NCI-H2227 (cell line): ENCODE data around the gene LAMA5.

Source experiments
- DNase-seq: peaks from one replicate; lab custom pipeline; 2025; ENCODE audit not compliant: unreplicated experiment; lab: John Stamatoyannopoulos, UW

LAMA5 gene

DNA sequence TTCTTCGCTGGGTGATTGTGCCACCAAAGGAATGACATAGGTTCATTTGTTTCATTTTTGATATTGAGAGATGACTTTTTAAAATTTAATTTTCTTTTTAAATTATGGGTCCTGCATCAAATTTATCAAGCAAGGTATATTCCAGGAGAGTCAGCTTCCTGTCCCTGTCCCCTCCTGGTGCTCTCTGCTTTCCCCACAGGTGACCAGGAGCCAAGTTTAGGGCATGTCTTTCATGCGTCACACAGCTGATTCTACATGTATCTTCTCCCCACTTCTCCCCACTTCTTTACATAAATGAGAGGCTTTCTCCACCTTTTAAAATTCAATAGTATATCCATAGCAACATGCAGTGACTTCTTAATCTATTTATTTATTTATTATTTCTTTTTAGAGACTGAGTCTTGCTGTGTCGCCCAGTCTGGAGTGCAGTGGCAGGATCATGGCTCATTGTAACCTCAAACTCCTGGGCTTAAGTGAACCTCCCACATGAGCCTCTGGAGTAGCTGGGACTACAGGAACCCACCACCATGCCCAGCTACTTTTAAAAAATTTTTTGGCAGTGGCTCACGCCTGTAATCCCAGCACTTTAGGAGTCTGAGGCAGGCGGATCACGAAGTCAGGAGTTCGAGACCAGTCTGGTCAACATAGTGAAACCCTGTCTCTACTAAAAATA is 98.7 kb downstream of the LAMA5 start:
- no peak for DNase-seq

DNA sequence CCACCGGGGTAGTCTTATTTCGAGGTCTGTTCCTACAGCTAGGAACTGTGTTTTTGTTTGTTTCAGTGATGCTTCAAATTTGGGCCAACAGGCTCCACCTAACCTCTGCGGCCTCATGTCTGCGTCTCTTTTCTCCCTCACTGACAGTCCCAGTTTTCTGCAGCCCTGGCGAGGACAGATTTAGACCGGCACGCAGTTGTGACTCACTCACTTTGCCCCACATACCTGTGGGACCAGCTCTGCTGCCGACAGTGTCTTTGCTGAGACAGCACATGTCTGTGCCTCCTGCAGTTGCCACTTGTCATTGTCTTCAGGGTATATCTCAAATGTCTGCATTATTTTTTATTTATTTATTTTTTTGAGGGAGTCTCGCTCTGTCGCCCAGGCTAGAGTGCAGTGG is 99.6 kb downstream of the LAMA5 start:
- no peak for DNase-seq

DNA sequence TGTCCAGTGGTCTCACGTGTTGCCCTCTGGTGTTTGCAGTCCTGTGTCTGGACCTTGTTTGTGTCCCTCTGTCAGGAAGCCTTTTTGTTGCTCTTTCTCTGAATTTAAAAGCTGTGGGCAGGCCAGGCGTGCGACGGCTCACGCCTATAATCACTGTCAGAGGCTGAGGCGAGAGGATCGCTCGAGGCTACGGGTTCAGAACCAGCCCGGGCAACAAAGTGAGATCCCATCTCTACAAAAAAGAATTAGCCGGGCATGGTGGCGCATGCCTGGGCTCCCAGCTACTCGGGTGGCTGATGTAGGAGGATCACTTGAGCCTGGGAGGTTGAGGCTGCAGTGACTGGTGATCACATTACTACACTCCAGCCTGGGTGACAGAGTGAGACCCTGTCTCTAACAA is 100.3 kb downstream of the LAMA5 start:
- DNase-seq: no peak

DNA sequence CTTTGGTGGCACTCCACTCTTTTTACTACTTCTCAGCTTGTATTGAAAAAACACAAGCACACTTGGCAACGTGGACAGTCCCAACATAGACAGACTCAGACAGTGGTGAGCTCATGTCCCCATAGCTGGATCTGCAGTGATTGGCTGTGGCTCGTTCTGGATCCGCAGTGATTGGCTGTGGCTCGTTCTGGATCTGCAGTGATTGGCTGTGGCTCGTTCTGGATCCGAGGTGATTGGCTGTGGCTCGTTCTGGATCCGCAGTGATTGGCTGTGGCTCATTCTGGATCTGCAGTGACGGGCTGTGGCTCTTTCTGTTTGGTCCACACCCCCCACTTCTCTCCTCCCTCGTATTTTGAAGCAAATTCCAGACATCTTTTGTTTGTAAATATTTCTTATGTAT is 100.8 kb downstream of the LAMA5 start:
- no peak for DNase-seq

DNA sequence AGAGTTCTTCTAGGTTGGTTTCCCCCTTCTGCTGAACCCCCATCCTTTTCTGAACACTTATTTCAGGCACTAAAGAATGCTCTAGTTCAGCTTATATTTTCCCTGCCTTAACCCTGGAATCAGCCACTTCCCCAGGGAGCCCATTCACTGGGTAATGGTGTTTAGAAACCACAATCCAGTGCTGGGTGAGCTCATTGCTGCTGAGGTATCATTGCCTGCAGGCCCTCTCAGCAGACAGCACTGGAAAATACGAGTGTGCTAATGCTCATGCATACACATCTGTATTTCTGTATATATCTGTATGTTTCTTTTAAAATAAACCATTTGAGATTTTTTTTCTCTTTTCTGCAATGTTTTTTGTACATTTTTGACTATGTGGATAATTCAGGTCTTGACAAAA is 101.7 kb downstream of the LAMA5 start:
- DNase-seq: no peak

DNA sequence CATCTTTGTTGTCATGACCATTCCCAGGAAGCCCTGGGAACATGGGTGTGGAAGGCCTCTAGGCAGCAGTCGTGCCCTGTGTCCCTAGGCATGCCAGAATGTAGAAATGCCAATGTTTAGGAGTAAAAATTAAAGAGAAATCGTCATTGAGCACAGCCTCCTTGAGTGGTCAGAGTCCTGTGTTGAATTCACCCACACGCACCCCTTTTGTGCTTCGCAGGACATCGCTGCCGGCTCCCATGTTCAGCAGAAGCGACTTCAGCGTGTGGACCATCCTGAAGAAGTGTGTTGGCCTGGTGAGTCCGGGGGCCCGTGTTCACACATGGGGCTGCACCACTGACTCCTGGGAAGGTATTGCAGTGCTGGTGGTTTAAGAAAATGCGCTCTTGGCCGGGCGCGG is 103.7 kb downstream of the LAMA5 start:
- DNase-seq: no peak

DNA sequence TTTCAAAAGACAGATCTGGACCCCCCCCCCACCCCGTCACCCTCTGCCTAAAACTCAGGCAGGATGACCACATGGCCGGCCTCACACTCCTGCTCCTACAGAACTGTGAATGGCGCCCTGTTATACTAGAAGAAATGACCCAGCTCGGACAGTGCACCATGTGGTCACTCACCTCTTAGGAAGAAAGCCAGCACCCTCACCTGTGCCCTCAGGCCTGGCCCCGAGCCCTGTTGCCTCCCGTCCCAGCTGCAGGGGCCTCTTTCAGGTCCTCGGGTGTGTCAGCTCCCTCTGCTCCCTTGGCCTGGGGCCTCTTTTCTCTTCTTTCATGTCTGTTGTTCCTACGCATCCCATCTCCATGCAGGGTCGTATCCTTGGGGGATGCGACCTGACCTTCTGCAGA is 105.0 kb downstream of the LAMA5 start:
- no peak for DNase-seq

DNA sequence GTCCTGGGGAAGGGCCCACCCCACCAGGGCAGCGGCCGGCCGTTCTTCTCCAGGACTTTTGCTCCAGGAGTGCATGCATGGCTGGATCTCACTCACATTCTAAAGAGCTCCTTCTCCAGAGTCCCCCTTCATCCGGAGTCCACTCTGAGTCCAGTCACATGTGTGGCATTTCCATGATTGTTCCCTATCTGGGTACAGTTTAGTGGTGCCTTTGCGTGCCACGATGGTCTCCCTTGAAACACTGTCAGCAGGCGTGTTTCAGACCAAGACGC is 107.9 kb downstream of the LAMA5 start:
- no peak for DNase-seq
